ENCODE measurements around the gene ARSB.

ARSB gene

DNA sequence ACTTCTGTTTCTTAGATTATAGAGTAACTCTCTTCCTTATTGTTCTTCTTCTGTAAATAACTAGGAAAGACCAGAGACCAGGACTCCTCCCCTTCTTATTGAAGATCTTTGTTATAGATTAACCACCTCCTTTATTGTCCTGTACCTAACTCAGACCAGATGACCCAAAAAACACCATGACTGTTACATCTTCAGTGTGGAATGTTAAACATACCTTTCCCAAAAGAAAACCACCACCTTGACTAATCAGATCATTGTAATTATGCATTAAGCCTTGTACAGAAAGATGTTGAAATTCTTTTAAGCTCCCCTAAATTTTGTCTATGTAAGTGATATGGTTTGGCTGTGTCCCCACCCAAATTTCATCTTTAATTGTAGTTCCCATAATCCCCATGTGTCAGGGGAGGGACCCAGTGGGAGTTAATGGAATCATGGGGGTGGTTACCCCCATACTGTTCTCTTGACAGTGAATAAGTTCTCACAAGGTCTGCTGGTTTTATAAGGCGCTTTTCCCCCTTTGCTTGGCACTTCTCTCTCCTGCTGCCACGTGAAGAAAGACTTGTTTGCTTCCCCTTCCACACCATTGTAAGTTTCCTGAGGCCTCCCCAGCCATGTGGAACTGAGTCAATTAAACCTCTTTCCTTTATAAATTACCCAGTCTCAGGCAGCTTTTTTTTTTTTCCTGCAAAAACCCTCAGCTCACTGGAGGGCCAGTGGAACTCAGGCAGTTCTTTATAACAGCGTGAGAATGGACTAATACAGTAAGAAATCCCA, 26.3 kb downstream of the ARSB start:
- no peak for TF ChIP-seq CTCF (conservative IDR thresholded peaks at IDR 0.05; ENCODE audit: low read length)
- no peak overlapping the region for H3K4me3 ChIP-seq (ENCODE audit: low read length)
- no peak for DNase-seq (ENCODE audit: low read depth)

GRCh38 chr5:78956901-78957300, 28.2 kb downstream of the ARSB start:
- H3K4me3 ChIP-seq (ENCODE audit: low read length): no peak overlapping the region
- TF ChIP-seq CTCF (conservative IDR thresholded peaks at IDR 0.05; ENCODE audit: low read length): no peak
- no peak for DNase-seq (ENCODE audit: low read depth)

DNA sequence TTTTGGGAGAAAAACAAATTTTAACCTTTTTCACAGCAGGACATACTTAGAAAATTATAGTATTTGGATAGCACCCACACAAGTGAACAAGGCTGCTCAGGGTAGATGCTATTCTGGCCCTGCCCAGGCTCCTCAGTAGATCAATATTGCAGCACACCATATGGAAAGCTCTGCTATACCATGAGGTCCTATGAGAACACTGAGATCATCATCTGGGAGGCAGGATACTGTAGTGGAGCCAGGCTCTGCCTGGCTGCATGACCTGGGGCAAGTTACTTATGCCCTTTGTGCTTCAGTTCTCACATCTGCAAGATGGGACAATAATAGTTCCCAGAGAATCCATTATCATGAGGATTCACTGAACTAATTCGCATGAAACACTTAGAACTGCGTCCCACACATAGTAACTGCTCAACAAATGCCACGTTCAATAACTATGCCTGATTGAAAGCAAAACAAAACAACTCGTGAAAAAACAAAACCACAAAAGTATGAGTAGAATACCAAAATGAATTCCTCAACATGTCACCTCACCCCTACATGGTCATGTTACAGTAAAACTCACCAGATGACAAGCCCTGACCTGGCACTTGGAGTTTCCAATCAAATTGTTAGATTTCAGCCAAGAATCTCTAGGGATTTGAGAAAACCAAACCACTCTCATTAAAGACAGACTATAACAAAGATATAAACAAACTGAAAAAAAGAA, 31.9 kb downstream of the ARSB start:
- no peak overlapping the region for H3K4me3 ChIP-seq (ENCODE audit: low read length)
- TF ChIP-seq CTCF (conservative IDR thresholded peaks at IDR 0.05; ENCODE audit: low read length): no peak
- DNase-seq (ENCODE audit: low read depth): peak; percentile 68

DNA sequence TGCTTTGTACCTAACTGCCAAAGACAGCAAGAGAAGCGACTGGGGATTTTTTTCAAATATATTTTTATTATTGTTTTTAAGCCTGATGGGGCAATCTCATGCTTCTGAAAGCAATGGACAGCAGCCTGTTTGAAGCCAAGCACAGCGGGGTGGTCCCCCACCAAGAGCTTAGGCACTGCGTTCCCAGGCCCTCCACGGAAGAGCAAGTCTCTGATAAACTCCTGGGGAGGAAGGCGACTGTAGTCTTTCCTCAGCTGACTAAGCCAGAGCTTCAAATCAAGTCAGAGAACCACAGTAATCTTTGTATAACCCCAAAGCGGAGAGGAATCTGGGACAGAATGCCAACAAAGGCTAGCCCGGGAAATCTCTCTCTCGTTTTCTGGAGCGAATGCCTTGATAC, 54.4 kb downstream of the ARSB start:
- peak; percentile 66 for DNase-seq (ENCODE audit: low read depth)
- no peak overlapping the region for H3K4me3 ChIP-seq (ENCODE audit: low read length)
- TF ChIP-seq CTCF (conservative IDR thresholded peaks at IDR 0.05; ENCODE audit: low read length): no peak

DNA sequence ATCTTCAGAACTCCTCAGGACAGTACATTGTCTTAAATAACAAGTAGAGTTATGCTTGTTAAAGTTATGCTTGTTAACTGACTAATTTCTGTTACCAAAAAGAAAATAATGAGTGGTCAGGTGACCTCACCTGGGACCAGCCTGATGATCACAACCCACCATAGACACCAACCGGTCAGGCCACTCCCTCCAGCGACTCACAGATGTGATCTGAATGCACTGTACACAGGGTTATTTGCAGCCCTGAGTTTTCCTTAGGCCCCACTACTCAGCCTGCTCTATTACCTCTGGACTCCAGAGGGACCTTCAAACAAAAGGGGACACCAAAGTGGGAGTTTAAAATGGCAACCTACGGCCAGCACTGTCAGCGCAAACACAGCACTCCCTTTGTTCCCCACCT, 55.3 kb downstream of the ARSB start:
- H3K4me3 ChIP-seq (ENCODE audit: low read length): no peak overlapping the region
- DNase-seq (ENCODE audit: low read depth): no peak
- TF ChIP-seq CTCF (conservative IDR thresholded peaks at IDR 0.05; ENCODE audit: low read length): no peak

DNA sequence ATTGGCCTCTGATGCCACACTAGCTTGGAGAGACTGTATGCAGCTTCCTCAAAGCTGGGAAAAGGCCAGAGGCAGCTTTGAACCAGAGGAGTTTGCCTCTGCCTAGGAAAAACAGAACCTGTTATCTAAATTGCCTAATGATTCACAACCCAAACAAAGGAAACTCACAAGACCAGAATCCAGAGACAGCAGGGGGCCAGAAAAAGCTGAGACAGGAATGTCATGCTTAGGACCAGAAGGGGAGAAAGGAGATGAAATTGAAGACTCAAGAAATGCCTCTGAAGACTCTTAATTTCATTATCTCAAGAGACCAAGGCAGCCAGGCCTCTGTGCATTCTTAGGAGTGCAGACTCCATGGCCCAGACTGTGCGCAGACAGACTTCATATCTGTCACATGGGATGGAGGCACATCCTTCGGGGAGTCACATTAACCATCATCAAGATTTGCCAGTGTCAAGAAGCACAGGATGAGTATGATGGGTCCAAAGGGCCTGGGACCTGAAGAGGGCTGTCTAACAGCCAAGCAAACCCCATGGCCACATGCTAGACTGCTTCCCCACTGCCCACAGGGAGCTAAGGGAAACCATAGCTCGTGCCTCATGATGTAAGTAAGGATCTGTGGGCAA, 57.3 kb downstream of the ARSB start:
- TF ChIP-seq CTCF (conservative IDR thresholded peaks at IDR 0.05; ENCODE audit: low read length): no peak
- H3K4me3 ChIP-seq (ENCODE audit: low read length): no peak overlapping the region
- no peak for DNase-seq (ENCODE audit: low read depth)

Measured in AG10803 (cell line).